ENCODE measurements around the gene SEMA3B. TPM values are rescaled to one million over a fixed set of nuclear protein-coding genes. Genes with fewer than 3 reads are reported as not detected.

SEMA3B gene
- polyA plus RNA-seq, 3 donors: 0.56 TPM; not detected in 2

DNA sequence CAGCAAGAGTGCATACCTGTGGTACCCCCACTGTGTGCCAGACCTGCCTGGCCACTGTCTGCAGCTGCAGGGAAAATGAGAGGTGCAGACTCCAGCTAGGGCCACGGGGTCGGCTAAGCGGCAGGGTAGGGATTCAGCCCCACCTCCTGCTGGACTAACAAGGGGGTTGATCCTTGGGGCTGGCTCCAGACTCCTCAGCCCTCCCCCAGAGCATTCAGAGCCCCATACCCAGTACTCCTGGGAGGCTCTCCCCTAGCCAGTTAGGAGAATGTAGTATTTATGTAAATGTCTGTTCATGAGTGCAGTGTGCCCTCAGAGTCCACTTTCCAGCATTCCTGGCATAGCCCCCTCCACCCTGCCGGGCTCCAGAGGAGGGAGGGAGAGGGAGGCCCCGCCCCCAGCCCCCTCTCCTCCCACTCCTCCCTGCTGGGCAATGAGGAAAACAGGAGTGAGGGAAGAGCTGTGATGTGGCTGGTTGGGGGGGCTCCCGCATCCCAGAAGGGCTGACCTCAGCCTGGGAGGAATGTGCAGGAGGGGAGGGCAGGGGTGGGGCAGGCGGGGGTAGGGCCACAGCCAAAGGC lies 4.5 kb upstream of the SEMA3B start:
- H3K27me3 ChIP-seq (ENCODE audit: control insufficient read depth in 2 of 2, insufficient read depth in 2 of 2, low read length in 2 of 2): peaks cover 0 to 22% of the 10 kb centered on the region in 2 donors
- intact Hi-C loops (cut with micrococcal nuclease): no loop called here
- peaks cover 0 to 2% of the 10 kb centered on the region in 2 donors for H3K36me3 ChIP-seq (replicated peaks in 1 of 2; ENCODE audit: control insufficient read depth in 1 of 2, insufficient read depth in 2 of 2, low read length in 2 of 2)
- no peak overlapping the region for H3K27ac ChIP-seq (ENCODE audit: low read depth in 1 of 2, low read length in 2 of 2)
- no peaks in the 10 kb centered on the region for H3K79me2 ChIP-seq (ENCODE audit: insufficient read depth, low read length)
- H3K9me3 ChIP-seq (replicated peaks in 1 of 2; ENCODE audit: control insufficient read depth in 1 of 2, insufficient read depth in 1 of 2, low read length in 2 of 2): no peaks in the 10 kb centered on the region
- H3K9ac ChIP-seq (ENCODE audit: insufficient read depth, low read length, poor library complexity, severe bottlenecking): no peak overlapping the region
- no peak overlapping the region for H2AFZ ChIP-seq (ENCODE audit: insufficient read depth, low read depth, low read length, poor library complexity, severe bottlenecking)
- DNase-seq: no peak
- Mint-ChIP-seq H3K36me3 (peaks cover 2 to 3% of the 10 kb centered on the region in 2 donors), H3K27me3 (ENCODE audit: low read depth in 3 of 3) (peaks cover 31 to 40% (median 36%) of the 10 kb centered on the region in 3 donors), H3K9me3 (no peaks in the 10 kb centered on the region), H3K4me3 (no peak overlapping the region), H3K4me1 (peaks cover 7% of the 10 kb centered on the region), H3K27ac (no peak overlapping the region)
- no CpG with 5 or more reads among the region's 7 CpGs for WGBS (ENCODE audit: insufficient coverage)
- TF ChIP-seq, protein P1, sequence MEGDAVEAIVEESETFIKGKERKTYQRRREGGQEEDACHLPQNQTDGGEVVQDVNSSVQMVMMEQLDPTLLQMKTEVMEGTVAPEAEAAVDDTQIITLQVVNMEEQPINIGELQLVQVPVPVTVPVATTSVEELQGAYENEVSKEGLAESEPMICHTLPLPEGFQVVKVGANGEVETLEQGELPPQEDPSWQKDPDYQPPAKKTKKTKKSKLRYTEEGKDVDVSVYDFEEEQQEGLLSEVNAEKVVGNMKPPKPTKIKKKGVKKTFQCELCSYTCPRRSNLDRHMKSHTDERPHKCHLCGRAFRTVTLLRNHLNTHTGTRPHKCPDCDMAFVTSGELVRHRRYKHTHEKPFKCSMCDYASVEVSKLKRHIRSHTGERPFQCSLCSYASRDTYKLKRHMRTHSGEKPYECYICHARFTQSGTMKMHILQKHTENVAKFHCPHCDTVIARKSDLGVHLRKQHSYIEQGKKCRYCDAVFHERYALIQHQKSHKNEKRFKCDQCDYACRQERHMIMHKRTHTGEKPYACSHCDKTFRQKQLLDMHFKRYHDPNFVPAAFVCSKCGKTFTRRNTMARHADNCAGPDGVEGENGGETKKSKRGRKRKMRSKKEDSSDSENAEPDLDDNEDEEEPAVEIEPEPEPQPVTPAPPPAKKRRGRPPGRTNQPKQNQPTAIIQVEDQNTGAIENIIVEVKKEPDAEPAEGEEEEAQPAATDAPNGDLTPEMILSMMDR (IDR thresholded peaks at IDR 0.05): no peak
- H3K4me1 ChIP-seq (ENCODE audit: control insufficient read depth in 1 of 2, insufficient read depth in 2 of 2, low read length in 2 of 2): peaks cover 11 to 16% of the 10 kb centered on the region in 2 donors
- no peak overlapping the region for H3K4me3 ChIP-seq (replicated peaks in 1 of 3; ENCODE audit: low read depth in 2 of 3, low read length in 3 of 3)
- H3K4me2 ChIP-seq (replicated peaks; ENCODE audit: extremely low read depth, low read length, poor library complexity, severe bottlenecking): no peak overlapping the region
- H4K20me1 ChIP-seq (ENCODE audit: insufficient read depth, low read length): peaks cover 36% of the 10 kb centered on the region

GRCh38 chr3:50264964-50265485 lies 3.9 kb upstream of the SEMA3B start:
- Histone ChIP-seq H3K79me2 (ENCODE audit: insufficient read depth, low read length) (no peaks in the 10 kb centered on the region), H3K9ac (ENCODE audit: insufficient read depth, low read length, poor library complexity, severe bottlenecking) (no peak overlapping the region), H3K4me1 (ENCODE audit: control insufficient read depth in 1 of 2, insufficient read depth in 2 of 2, low read length in 2 of 2) (peaks cover 6 to 10% of the 10 kb centered on the region in 2 donors), H4K20me1 (ENCODE audit: insufficient read depth, low read length) (peaks cover 31% of the 10 kb centered on the region), H3K9me3 (replicated peaks in 1 of 2; ENCODE audit: control insufficient read depth in 1 of 2, insufficient read depth in 1 of 2, low read length in 2 of 2) (no peaks in the 10 kb centered on the region), H2AFZ (ENCODE audit: insufficient read depth, low read depth, low read length, poor library complexity, severe bottlenecking) (no peak overlapping the region), H3K36me3 (replicated peaks in 1 of 2; ENCODE audit: control insufficient read depth in 1 of 2, insufficient read depth in 2 of 2, low read length in 2 of 2) (no peaks in the 10 kb centered on the region), H3K4me2 (replicated peaks; ENCODE audit: extremely low read depth, low read length, poor library complexity, severe bottlenecking) (no peak overlapping the region), H3K27ac (ENCODE audit: low read depth in 1 of 2, low read length in 2 of 2) (no peak overlapping the region), H3K4me3 (replicated peaks in 1 of 3; ENCODE audit: low read depth in 2 of 3, low read length in 3 of 3) (no peak overlapping the region), H3K27me3 (ENCODE audit: control insufficient read depth in 2 of 2, insufficient read depth in 2 of 2, low read length in 2 of 2) (peaks cover 0 to 22% of the 10 kb centered on the region in 2 donors)
- H3K27ac Mint-ChIP-seq: peak overlapping the region in 1 of 7 donors; percentile 42
- peaks cover 3% of the 10 kb centered on the region for H3K4me1 Mint-ChIP-seq
- H3K4me3 Mint-ChIP-seq: no peak overlapping the region
- 73% methylated on average over 5 of the region's 7 CpGs for WGBS (ENCODE audit: insufficient coverage)
- intact Hi-C loops (cut with micrococcal nuclease): no loop called here
- TF ChIP-seq, protein P1 (IDR thresholded peaks at IDR 0.05): no peak
- H3K36me3 Mint-ChIP-seq: peaks cover 2% of the 10 kb centered on the region in 2 donors
- peaks cover 31 to 40% (median 36%) of the 10 kb centered on the region in 3 donors for H3K27me3 Mint-ChIP-seq (ENCODE audit: low read depth in 3 of 3)
- DNase-seq: no peak
- H3K9me3 Mint-ChIP-seq: no peaks in the 10 kb centered on the region

All from CD14-positive monocyte (primary cell).